ENCODE measurements around the gene OTOP1.
A peak's percentile ranks its signal among the peaks of the same experiment; 100 is the strongest.
"Not testable (repeated sequence)": the region's sequence is repeated elsewhere in the genome, so short reads cannot be mapped to it uniquely, and the experiment has no call there.

Gene OTOP1

DNA sequence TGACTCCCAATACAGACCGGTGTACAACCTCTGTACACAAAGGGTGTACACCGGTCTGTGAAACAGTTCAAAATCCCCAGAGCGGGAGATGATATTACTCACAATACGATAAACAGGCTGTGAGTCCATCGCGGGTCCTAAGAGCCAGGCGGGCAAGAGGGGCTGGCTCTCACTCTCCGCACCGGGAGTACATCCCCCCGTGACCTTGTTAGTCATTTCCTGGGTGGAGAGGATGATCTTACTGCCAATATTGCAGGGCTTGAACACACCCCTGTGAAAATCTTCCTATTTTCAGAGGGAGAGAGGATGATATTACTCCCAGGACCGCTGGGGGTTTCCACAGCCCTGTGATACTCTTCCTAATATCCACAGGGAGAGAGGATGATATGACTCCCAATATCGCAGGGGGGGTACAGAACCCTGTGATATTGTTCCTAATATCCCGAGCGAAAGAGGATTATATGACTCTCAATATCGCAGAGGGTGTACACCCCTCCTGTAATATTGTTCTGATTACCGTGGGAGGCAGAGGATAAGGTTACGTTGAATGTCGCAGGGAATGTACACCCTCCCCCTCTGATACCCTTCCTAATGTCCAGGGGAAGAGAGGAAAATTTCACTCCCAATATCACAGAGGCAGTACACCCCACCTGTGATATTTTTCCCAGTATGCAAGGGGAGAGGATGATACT lies 60.9 kb downstream of the OTOP1 start:
- H3K27ac ChIP-seq: not testable (repeated sequence)

DNA sequence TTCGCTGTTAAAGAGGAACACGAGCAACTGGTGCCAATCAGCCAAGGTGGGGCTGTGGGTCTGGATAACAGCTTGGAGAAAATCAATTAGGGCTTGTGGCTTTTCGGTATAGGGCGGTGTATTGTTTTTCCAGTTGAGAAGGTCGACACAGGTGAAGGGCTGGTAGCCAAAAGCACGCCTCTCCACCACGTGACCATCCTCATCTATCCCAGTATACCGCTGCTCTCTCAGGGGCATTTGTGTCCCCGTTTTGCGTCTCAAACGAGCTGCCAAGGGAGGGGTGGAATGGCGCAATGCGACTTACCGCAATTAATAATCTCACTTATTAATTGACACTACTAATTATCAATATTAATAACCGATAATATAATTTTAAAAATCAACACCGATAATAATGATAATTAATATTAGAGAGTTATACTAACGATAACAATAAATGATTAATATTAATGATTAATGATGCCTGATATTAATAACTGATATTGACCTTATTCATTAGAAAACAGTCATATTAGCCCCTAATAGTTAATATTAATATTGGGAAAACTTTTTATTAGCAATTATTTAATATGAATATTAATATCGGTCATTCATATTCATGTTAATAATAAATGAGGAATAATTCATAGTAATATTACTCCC lies 62.1 kb downstream of the OTOP1 start:
- not testable (repeated sequence) for DNase-seq (ENCODE audit: low read depth, low spot score); H3K27ac ChIP-seq

More for the DNA sequence above, 60.9 kb downstream of the OTOP1 start:
- DNase-seq (ENCODE audit: low read depth, low spot score): not testable (repeated sequence)

DNA sequence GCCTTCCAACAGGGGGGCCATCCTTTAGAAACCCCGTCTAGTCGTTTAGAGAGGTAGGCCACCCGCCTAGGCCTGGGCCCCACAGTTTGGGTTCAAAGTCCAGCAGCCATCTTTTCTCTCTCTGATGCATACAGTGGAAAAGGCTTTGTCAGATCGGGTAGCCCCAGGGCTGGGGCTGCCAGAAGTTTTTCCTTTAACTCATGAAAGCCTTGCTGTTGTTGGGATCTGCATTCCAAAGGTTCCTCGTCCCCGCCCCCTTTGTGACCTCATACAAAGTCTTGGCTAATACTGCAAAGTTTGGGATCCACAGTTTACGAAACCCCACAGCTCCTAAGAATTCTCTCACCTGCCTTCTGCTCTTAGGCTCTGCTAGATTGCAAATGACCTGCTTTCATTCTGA lies 64.5 kb downstream of the OTOP1 start:
- not testable (repeated sequence) for DNase-seq (ENCODE audit: low read depth, low spot score)

DNA sequence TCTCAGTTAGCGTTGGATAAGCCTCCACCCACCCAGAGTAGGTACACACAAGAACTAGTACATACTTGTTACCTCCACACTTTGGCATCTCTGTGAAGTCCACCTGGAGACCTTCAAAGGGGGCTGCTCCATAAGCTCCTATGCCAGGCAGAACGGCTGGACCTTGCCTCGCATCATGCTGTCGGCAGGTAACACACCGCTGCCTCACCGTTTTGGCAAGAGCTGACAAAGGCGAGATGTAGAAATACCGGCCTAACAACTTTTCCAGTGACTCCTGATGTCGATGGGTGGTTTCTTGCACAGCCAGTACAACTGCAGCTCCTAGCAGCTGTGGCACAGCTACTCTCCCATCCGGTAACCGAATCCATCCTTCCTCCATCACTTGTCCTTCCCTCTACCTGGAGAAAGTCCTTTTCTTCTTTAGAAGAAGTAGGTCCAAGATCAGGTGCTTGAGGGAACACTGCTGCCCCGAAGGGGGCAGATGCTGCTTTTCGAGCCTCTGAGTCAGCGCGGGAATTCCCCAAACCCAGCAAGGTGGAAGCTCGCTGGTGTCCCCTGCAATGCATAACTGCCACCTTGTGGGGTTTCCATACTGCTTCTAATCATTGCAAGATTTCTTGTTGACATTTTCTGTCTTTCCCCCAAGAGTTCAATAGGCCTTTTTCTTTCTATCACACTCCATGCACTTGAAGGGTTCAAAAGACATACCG lies 65.6 kb downstream of the OTOP1 start:
- H3K27ac ChIP-seq: not testable (repeated sequence)
- DNase-seq (ENCODE audit: low read depth, low spot score): peak; percentile 22

More for the DNA sequence above, 64.5 kb downstream of the OTOP1 start:
- not testable (repeated sequence) for H3K27ac ChIP-seq

GRCh38 chr4:4145622-4146021 lies 81.1 kb downstream of the OTOP1 start:
- not testable (repeated sequence) for H3K27ac ChIP-seq; DNase-seq (ENCODE audit: low read depth, low spot score)

DNA sequence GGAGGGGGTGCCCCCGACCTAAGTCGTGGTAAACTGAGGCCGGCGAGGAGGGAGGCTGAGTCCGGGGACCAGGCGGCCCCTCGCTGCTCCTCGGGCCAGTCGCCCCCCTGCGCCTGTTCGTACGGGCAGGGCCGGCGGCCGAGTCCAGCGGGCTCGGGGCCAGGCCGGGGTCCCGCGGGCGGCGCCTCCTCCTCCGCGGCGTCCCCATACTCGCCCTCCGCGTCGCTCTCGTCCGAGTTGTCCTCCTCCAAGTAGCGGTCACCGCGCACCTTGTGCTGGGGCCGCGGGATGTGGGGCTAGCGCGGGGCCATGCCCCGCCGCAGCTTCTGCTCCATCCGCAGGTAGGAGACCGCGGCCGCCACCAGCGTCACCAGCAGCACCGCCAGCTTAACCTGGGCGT lies 83.4 kb downstream of the OTOP1 start:
- H3K27ac ChIP-seq; DNase-seq (ENCODE audit: low read depth, low spot score): not testable (repeated sequence)

DNA sequence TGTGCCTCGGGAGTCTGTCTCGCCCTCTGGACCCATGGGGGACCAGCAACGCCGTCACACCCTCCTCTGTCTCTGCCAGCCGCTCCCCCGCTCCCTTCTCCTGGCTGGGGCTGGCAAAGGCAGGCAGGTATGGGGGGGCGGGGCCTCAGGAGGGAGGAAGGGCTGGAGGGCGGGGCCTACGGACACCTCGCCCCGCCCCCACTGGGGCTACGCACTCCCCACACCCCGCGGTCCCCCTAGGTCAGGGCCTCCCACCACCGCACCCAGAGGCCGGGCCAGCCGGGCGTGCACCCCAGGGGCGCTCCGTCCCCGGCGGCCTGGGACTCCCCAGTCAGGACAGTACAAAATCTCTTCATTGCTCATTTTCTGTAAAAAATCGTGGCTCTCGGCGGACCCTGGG lies 84.0 kb downstream of the OTOP1 start:
- DNase-seq (ENCODE audit: low read depth, low spot score); H3K27ac ChIP-seq: not testable (repeated sequence)

- H3K27ac ChIP-seq; DNase-seq (ENCODE audit: low read depth, low spot score): not testable (repeated sequence)
Measured at GRCh38 chr4:4141186-4141585, 85.5 kb downstream of the OTOP1 start.
